Stimulated activated CD8-positive, alpha-beta memory T cell treated with anti-CD3 and anti-CD28 coated beads, Interleukin-12 subunit alpha, Interleukin-12 subunit beta, amount 100 ng/mL, for 24 hours (primary cell): ENCODE data around the gene RAB1B.
"Not testable (repeated sequence)": the region's sequence is repeated elsewhere in the genome, so short reads cannot be mapped to it uniquely, and the experiment has no call there.

ENCODE experiments used
- DNase-seq: peaks from one replicate; pipeline ENCODE4 v3.0.0-alpha.2; 2020; ENCODE audit errors: extremely low read depth

RAB1B gene

GRCh38 chr11:66267379-66268243, 828 bp upstream of the RAB1B start:
- DNase-seq, result peak; percentile 73

GRCh38 chr11:66268952-66269905, 790 bp downstream of the RAB1B start:
- no peak for DNase-seq

- DNase-seq, result no peak
Measured at GRCh38 chr11:66271816-66272215, 3.4 kb downstream of the RAB1B start.

- no peak for DNase-seq
Measured at GRCh38 chr11:66272596-66272995, 4.2 kb downstream of the RAB1B start.

GRCh38 chr11:66274219-66274618, 5.8 kb downstream of the RAB1B start:
- no peak for DNase-seq

- DNase-seq, result no peak
Measured at GRCh38 chr11:66275396-66275795, 7.0 kb downstream of the RAB1B start.

- DNase-seq, result no peak
Measured at GRCh38 chr11:66275984-66276612, 7.7 kb downstream of the RAB1B start.

GRCh38 chr11:66276619-66277018, 8.2 kb downstream of the RAB1B start:
- not testable (repeated sequence) for DNase-seq

GRCh38 chr11:66277064-66277463, 8.6 kb downstream of the RAB1B start:
- not testable (repeated sequence) for DNase-seq

GRCh38 chr11:66277471-66278362, 9.3 kb downstream of the RAB1B start, which contains the start of gene CNIH2:
TSS of gene CNIH2 (plus strand) at chr11:66278175. CDS start at chr11:66278457, 282 bp downstream.
- DNase-seq, result no peak

GRCh38 chr11:66278363-66279091, 10.1 kb downstream of the RAB1B start:
- no peak for DNase-seq

- DNase-seq, result no peak
Measured at GRCh38 chr11:66279092-66279734, 10.8 kb downstream of the RAB1B start.

GRCh38 chr11:66280428-66280827, 12.0 kb downstream of the RAB1B start:
- DNase-seq, result no peak

GRCh38 chr11:66281001-66281400, 12.6 kb downstream of the RAB1B start:
- no peak for DNase-seq

GRCh38 chr11:66281776-66282467, 13.5 kb downstream of the RAB1B start:
- no peak for DNase-seq

- DNase-seq, result peak; percentile 99
Measured at GRCh38 chr11:66282468-66283455, 14.3 kb downstream of the RAB1B start.

- DNase-seq, result no peak
Measured at GRCh38 chr11:66283461-66284105, 15.1 kb downstream of the RAB1B start.
